K562 (cell line): ENCODE results near the gene GRPR. TPM values are rescaled to one million over a fixed set of nuclear protein-coding genes. Genes with fewer than 3 reads are reported as not detected.

ENCODE experiments used
- ARID1B ChIP-seq: fragments of 450-650 bp; IDR thresholded peaks from 2 replicates; pipeline ENCODE4 v1.6.1; 2016; ENCODE audit warnings: antibody characterized with exemption, mild to moderate bottlenecking, inconsistent platforms
- FOXA3 ChIP-seq, 2 experiments: fragments of 450-650 bp in 1 of 2; sonication (generic) in 1 of 2; formaldehyde crosslinking; IDR thresholded peaks in 1 of 2; conservative IDR thresholded peaks in 1 of 2; 2 replicates each; pipeline versions ENCODE4 v1.4.0 to v1.8.0; 2020 to 2022; ENCODE audit warnings: mild to moderate bottlenecking in 2 of 2, missing genetic modification reagents in 1 of 2
- FOXJ2 ChIP-seq: fragments of 200-800 bp; sonication (Bioruptor generic); IDR thresholded peaks from 2 replicates; pipeline ENCODE4 v1.6.1; 2016; ENCODE audit warnings: missing genetic modification characterization, missing compliant biosample characterization
- FOXM1 ChIP-seq, 2 experiments: fragments of 450-650 bp in 1 of 2; sonication (generic) in 1 of 2; formaldehyde crosslinking in 1 of 2; IDR thresholded peaks; 2 replicates each; pipeline versions ENCODE4 v1.6.1 to v1.9.0; 2017 to 2022; ENCODE audit warnings: low read depth in 2 of 2, mild to moderate bottlenecking in 2 of 2, missing genetic modification reagents in 1 of 2, moderate library complexity in 1 of 2
- HDAC2 ChIP-seq: fragments of 450-650 bp; IDR thresholded peaks from 2 replicates; pipeline ENCODE4 v1.6.1; 2016; ENCODE audit warnings: mild to moderate bottlenecking
- HDAC6 ChIP-seq: IDR thresholded peaks from 2 replicates; pipeline ENCODE4 v1.6.1; 2012; ENCODE audit warnings: low read depth, mild to moderate bottlenecking, control low read depth, inconsistent platforms, low read length, moderate library complexity
- HMGXB4 ChIP-seq: sonication (generic); formaldehyde crosslinking; IDR thresholded peaks from 2 replicates; pipeline ENCODE4 v1.8.1; 2023; ENCODE audit warnings: mild to moderate bottlenecking, missing genetic modification reagents
- IRF9 ChIP-seq: fragments of 450-650 bp; IDR thresholded peaks from 2 replicates; pipeline ENCODE4 v1.6.1; 2016; ENCODE audit warnings: missing biosample characterization, missing genetic modification characterization
- MEIS2 ChIP-seq: fragments of 450-650 bp; IDR thresholded peaks from 2 replicates; pipeline ENCODE4 v1.6.1; 2014; ENCODE audit warnings: mild to moderate bottlenecking; ENCODE audit not compliant: partially characterized antibody
- NFE2L1 ChIP-seq: fragments of 450-650 bp; IDR thresholded peaks from 2 replicates; pipeline ENCODE4 v1.6.1; 2016; ENCODE audit warnings: missing genetic modification characterization, low read depth, mild to moderate bottlenecking, missing compliant biosample characterization, moderate library complexity, borderline replicate concordance
- PHF8 ChIP-seq: fragments of 200-600 bp; sonication (generic); IDR thresholded peaks from 2 replicates; pipeline ENCODE4 v1.6.1; 2012; ENCODE audit warnings: mixed run types, mild to moderate bottlenecking, inconsistent platforms, low read length, moderate library complexity, borderline replicate concordance
- POLR2AphosphoS5 ChIP-seq: IDR thresholded peaks from 2 replicates; pipeline ENCODE4 v1.6.1; 2011; ENCODE audit warnings: mild to moderate bottlenecking, low read depth, low read length, moderate library complexity; ENCODE audit not compliant: control insufficient read depth, insufficient read depth
- SP2 ChIP-seq: IDR thresholded peaks from 2 replicates; pipeline ENCODE4 v1.6.1; 2011; ENCODE audit warnings: mild to moderate bottlenecking, low read depth, low read length, moderate library complexity; ENCODE audit not compliant: poor library complexity, severe bottlenecking; ENCODE audit errors: extremely low read depth
- SPI1 ChIP-seq: IDR thresholded peaks from 2 replicates; pipeline ENCODE4 v1.6.1; 2011; ENCODE audit warnings: low read depth, low read length, control low read depth, borderline replicate concordance
- SRSF9 ChIP-seq: fragments of 200-400 bp; formaldehyde crosslinking; IDR thresholded peaks from 2 replicates; pipeline ENCODE4 v1.6.1; 2017; ENCODE audit warnings: low read depth, low read length, borderline replicate concordance
- TEAD4 ChIP-seq, 2 experiments: sonication (generic) in 1 of 2; formaldehyde crosslinking in 1 of 2; IDR thresholded peaks; 2 replicates each; pipeline versions ENCODE4 v1.6.1 to v1.8.0; 2012 to 2022; ENCODE audit warnings: borderline replicate concordance in 1 of 2, inconsistent platforms in 1 of 2, low read length in 1 of 2, mild to moderate bottlenecking in 1 of 2, missing genetic modification reagents in 1 of 2
- TRIM24 ChIP-seq, 2 experiments: fragments of 450-650 bp; IDR thresholded peaks; 2 replicates each; pipeline ENCODE4 v1.6.1; 2016
- ZBTB8A ChIP-seq: fragments of 450-650 bp; IDR thresholded peaks from 2 replicates; pipeline ENCODE4 v1.6.1; 2018; ENCODE audit warnings: mild to moderate bottlenecking, moderate library complexity; ENCODE audit not compliant: partially characterized antibody
- ZNF263 ChIP-seq: sonication (generic); formaldehyde crosslinking; IDR thresholded peaks from 2 replicates; pipeline ENCODE4 v1.8.0; 2022; ENCODE audit warnings: mild to moderate bottlenecking, missing genetic modification reagents, borderline replicate concordance
- ZNF316 ChIP-seq: fragments of 450-650 bp; IDR thresholded peaks from 2 replicates; pipeline ENCODE4 v1.6.1; 2016
- ZNF57 ChIP-seq: fragments of 450-650 bp; formaldehyde crosslinking; IDR thresholded peaks from 2 replicates; pipeline ENCODE4 v1.4.0; 2020; ENCODE audit warnings: mild to moderate bottlenecking, moderate library complexity
- ZNF668 ChIP-seq: fragments of 250-450 bp; sonication (Bioruptor Pico); IDR thresholded peaks from 2 replicates; pipeline ENCODE4 v1.8.0; 2022; ENCODE audit warnings: mild to moderate bottlenecking, inconsistent platforms
- polyA plus RNA-seq, 8 experiments: library from polyadenylated mRNA; depleted of rRNA in 4 of 8; stranded (reverse) in 5 of 8; unstranded in 3 of 8; fragments of >200 nt; fragmentation: Nextera tagmentation in 2 of 8; fragmentation: Illumina TruSeq in 1 of 8; extraction: Ambion mirVana in 2 of 8; extraction: Trizol in 1 of 8; gene quantifications; 2 replicates each; pipeline versions ENCODE4 v1.2.1 to v1.2.3, GENCODE V29; 2011 to 2014; ENCODE audit warnings: inconsistent platforms in 1 of 8, missing spikeins in 1 of 8
- total RNA-seq, 7 experiments: library from RNA; depleted of rRNA in 6 of 7; stranded (reverse); fragments of >200 nt in 6 of 7; fragmentation: Illumina TruSeq in 2 of 7; extraction: Trizol in 2 of 7; gene quantifications; 2 replicates each; pipeline versions ENCODE4 v1.2.1 to v1.2.3, GENCODE V29; 2011 to 2021; ENCODE audit warnings: low replicate concordance in 1 of 7
- TF ChIP-seq, protein P1 (sequence below): sonication (generic); formaldehyde crosslinking; IDR thresholded peaks from 2 replicates; pipeline ENCODE4 v1.8.0; 2023; ENCODE audit warnings: mild to moderate bottlenecking, missing genetic modification reagents

Gene GRPR
- total and polyA plus RNA-seq, 9 of the 15 experiments (the other 6 are each of a cell fraction or from before 2014, with no cell fraction given): 0.06 to 0.11 TPM; not detected in 7

GRCh38 chrX:16119353-16120220, 3.8 kb upstream of the GRPR start (continued):
- TF ChIP-seq HMGXB4 (CRISPR knock-in tag) (no peak), ZBTB8A (no peak), SRSF9 (no peak), NFE2L1 (0 out of 2 replicates have a peak, but pooled peaks have one; percentile 24), FOXM1 (IDR thresholded peaks at IDR 0.05; ENCODE audit: low read depth) (no peak), FOXM1 (CRISPR knock-in tag; IDR thresholded peaks at IDR 0.05; ENCODE audit: low read depth) (no peak), ZNF668 (CRISPR knock-in tag) (no peak), MEIS2 (no peak), FOXJ2 (no peak), ARID1B (peak; percentile 43), SPI1 (peak; percentile 21; the same call in 1 of the 2 replicates), HDAC6 (no peak), SP2 (no peak), HDAC2 (no peak), ZNF316 (peak; percentile 79), PHF8 (no peak), POLR2AphosphoS5 (no peak), ZNF263 (CRISPR knock-in tag) (no peak), TEAD4 (IDR thresholded peaks at IDR 0.05; ENCODE audit: low read length) (no peak), TEAD4 (CRISPR knock-in tag; IDR thresholded peaks at IDR 0.05; ENCODE audit: borderline replicate concordance) (no peak), FOXA3 (CRISPR knock-in tag; conservative IDR thresholded peaks at IDR 0.05 in 1 of 2, IDR thresholded peaks at IDR 0.05 in 1 of 2) (peak in 1 of 2 experiments; percentile 48; a peak in 2 of 4 replicates), ZNF57 (CRISPR knock-in tag) (no peak), TRIM24 (IDR thresholded peaks at IDR 0.05) (peak in 1 of 2 experiments; percentile 64; a peak in 2 of 4 replicates), IRF9 (no peak)
- TF ChIP-seq, protein P1, sequence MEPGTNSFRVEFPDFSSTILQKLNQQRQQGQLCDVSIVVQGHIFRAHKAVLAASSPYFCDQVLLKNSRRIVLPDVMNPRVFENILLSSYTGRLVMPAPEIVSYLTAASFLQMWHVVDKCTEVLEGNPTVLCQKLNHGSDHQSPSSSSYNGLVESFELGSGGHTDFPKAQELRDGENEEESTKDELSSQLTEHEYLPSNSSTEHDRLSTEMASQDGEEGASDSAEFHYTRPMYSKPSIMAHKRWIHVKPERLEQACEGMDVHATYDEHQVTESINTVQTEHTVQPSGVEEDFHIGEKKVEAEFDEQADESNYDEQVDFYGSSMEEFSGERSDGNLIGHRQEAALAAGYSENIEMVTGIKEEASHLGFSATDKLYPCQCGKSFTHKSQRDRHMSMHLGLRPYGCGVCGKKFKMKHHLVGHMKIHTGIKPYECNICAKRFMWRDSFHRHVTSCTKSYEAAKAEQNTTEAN (CRISPR knock-in tag): no peak
